ENCODE measurements around the gene CFAP210.

DNA sequence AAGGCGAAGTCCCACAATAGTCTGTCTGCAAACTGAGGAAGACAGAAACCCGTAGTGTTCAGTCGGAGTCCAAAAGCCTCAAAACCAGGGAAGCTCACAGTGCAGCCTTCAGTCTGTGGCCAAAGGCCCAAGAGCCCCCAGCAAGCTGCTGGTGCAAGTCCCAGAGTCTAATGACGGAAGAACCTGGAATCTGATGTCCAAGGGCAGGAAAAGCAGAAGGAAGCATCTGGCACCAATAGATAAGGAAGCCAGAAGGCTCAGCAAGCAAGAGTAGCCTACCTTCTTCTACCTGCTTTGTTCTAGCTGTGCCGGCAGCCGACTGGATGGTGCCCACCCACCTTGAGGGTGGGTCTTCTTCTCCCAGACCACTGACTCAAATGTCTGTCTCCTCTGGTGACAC lies 21.8 kb downstream of the CFAP210 start:
- TF ChIP-seq ZNF114 (tag by site-specific recombination; IDR thresholded peaks at IDR 0.05) (no peak), CTCF (tag by site-specific recombination; IDR thresholded peaks at IDR 0.05) (no peak)

Measured in HEK293 (cell line).